Left lung (tissue), 10 donors: ENCODE measurements around the gene ARHGEF4. TPM values are rescaled to one million over a fixed set of nuclear protein-coding genes. Genes with fewer than 3 reads are reported as not detected.

ENCODE experiments used
- ATAC-seq: fragments of 200-7000 bp; cut with Tn5 transposase; one replicate; pipeline ENCODE4 v1.9.1; 2020; ENCODE audit warnings: moderate library complexity
- DNase-seq, 4 donors: peaks; one replicate each; pipeline ENCODE4 v3.0.0-alpha.2; 2013 to 2020
- H3K27ac ChIP-seq, 2 donors: fragments of 200-600 bp; sonication (generic) in 1 of 2; one replicate each; pipeline versions ENCODE4 v1.5.0 to v1.8.0; 2020 to 2021
- H3K27me3 ChIP-seq, 2 donors: fragments of 200-600 bp; sonication (generic) in 1 of 2; one replicate each; pipeline versions ENCODE4 v1.5.0 to v1.8.0; 2020 to 2021
- H3K36me3 ChIP-seq, 2 donors: fragments of 200-600 bp; sonication (generic) in 1 of 2; one replicate each; pipeline versions ENCODE4 v1.5.0 to v1.8.0; 2020 to 2021
- H3K4me1 ChIP-seq, 2 donors: fragments of 200-600 bp; one replicate each; pipeline ENCODE4 v1.8.0; 2021
- H3K4me3 ChIP-seq, 2 donors: fragments of 200-600 bp; sonication (generic) in 1 of 2; one replicate each; pipeline versions ENCODE4 v1.5.0 to v1.8.0; 2020 to 2021; ENCODE audit warnings: mild to moderate bottlenecking in 1 of 2
- H3K9me3 ChIP-seq, 2 donors: fragments of 200-600 bp; sonication (generic) in 1 of 2; one replicate each; pipeline versions ENCODE4 v1.5.0 to v1.8.0; 2020 to 2021
- CTCF ChIP-seq, 2 donors: fragments of 200-600 bp; sonication (generic) in 1 of 2; IDR thresholded peaks; one replicate each; pipeline versions ENCODE4 v1.5.0 to v1.8.0; 2021; ENCODE audit warnings: antibody characterized with exemption in 2 of 2
- intact Hi-C, 2 donors: fragments of 100-400 bp; cut with DNase I; formaldehyde crosslinking; loops; one replicate each; pipeline versions ENCODE4 v1.11.2 to v1.14.2; 2022
- polyA plus RNA-seq, 6 donors: library from polyadenylated mRNA; unstranded; fragments of 120-200 nt; gene quantifications; one replicate each; pipeline ENCODE4 v1.2.1, GENCODE V29; 2013; ENCODE audit not compliant: insufficient read length in 6 of 6
- total RNA-seq, 2 donors: library from RNA; stranded (reverse); fragmentation: NEBNext Ultra II Directional; extraction: Animal tissue kit (Norgen Biotek cat#: 25700); gene quantifications; one replicate each; pipeline ENCODE4 v1.2.1, GENCODE V29; 2021
- donor health status: DM: no; HTN: yes; CAD: no.
- donor health status: DM: no; HTN: no; CAD: no.

ARHGEF4 gene
- total and polyA plus RNA-seq, 8 donors, result 1.7 to 4.3 (median 2.8) TPM

DNA sequence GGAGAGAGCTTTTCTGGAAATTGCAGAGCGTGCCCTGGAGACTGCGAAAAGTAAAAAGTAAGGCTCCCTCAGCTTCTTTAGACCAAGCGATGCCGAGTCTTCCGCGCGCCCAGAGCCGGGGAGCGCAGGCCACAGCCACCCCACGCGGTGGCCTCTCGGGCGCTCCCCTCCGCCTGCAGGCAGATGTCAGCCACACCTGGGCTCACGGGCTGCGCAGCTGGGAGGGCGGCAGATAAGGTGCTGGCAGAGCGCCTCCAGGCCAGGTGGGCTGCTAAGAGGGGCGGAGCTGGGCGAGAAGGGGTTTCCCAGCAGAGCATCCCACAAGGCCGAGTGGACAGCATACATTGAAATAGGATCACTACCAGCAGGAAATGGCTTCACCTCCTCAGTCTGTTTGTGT is 81.7 kb downstream of the ARHGEF4 start:
- intact Hi-C loops, result no loop called here
- Histone ChIP-seq H3K27me3 (peaks cover 12 to 41% of the 10 kb centered on the region in 2 donors), H3K9me3 (no peaks in the 10 kb centered on the region), H3K4me3 (no peak overlapping the region), H3K36me3 (no peaks in the 10 kb centered on the region), H3K27ac (no peak overlapping the region), H3K4me1 (no peaks in the 10 kb centered on the region)
- ATAC-seq (no peak), DNase-seq (peak in 1 of 4 donors; percentile 71)
- no peak for TF ChIP-seq CTCF (IDR thresholded peaks at IDR 0.05)

DNA sequence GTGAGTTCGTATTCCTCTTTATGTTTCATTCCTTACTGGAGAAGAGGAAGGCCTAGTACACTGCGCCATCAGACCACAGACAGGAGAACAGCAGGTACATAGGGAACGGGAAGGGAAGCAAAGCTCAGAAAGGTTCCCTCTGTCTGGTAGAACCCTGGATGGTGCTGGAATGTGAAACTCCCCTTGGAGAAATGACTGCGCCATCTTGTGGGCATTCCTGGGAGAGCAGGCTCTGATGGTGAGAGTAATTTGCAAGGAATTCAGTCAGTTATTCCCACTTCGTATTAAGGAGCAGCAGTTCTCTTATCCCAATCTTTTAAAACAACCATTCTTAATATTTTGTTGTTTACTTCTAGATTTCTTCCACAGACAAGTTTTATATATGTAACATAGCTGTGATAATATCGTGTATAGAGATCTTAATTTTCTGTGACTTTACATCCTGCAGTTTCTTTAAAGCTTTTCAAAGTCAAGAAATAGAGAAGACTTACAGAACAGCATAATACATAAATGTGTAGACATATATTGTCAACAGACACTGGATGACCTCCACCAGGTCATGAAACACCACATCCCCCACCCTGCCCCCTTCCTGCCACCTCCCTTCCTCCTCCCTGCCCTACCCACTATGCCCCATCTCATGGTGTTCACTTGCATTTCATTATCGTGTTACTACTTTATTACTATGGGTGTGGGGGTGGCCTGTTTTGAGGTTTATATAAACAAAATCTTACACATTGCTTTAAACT is 83.9 kb downstream of the ARHGEF4 start:
- no peak overlapping the region for H3K27ac ChIP-seq
- peak in 3 of 4 donors; percentile 38 to 54 (median 47) for DNase-seq
- no peaks in the 10 kb centered on the region for H3K9me3 ChIP-seq
- no peaks in the 10 kb centered on the region for H3K36me3 ChIP-seq
- intact Hi-C loops, result no loop called here
- peak; percentile 67 to 74 for TF ChIP-seq CTCF (IDR thresholded peaks at IDR 0.05)
- no peaks in the 10 kb centered on the region for H3K4me1 ChIP-seq
- H3K27me3 ChIP-seq, result peaks cover 11 to 31% of the 10 kb centered on the region in 2 donors
- peak; percentile 94 for ATAC-seq
- no peak overlapping the region for H3K4me3 ChIP-seq

GRCh38 chr2:130921164-130921476 is 84.4 kb downstream of the ARHGEF4 start:
- TF ChIP-seq CTCF (IDR thresholded peaks at IDR 0.05), result no peak
- ATAC-seq (no peak), DNase-seq (no peak)
- Histone ChIP-seq H3K4me3 (no peak overlapping the region), H3K36me3 (no peaks in the 10 kb centered on the region), H3K27me3 (peaks cover 6 to 26% of the 10 kb centered on the region in 2 donors), H3K27ac (no peak overlapping the region), H3K4me1 (no peaks in the 10 kb centered on the region), H3K9me3 (no peaks in the 10 kb centered on the region)
- intact Hi-C loops, result no loop called here

DNA sequence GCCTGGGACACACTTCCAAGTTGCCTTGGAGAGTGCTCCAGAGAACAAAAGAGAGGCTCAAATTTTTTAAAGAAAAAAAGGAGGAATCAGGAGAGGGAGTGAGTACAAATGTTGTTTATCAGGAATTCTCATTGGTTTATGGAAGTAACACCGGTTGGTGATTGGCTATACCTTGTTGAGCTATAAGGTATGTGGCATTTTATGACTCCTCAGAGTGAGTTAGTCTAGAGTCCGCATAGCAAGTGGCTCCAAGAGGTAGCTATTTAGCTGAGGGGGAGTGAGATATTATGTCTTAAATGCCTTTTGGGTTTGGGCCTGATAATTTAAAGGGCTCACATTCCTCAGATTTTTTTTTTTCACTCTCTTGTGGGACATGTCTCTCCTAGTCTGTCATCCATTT is 85.7 kb downstream of the ARHGEF4 start:
- ATAC-seq, result no peak
- no peak for TF ChIP-seq CTCF (IDR thresholded peaks at IDR 0.05)

DNA sequence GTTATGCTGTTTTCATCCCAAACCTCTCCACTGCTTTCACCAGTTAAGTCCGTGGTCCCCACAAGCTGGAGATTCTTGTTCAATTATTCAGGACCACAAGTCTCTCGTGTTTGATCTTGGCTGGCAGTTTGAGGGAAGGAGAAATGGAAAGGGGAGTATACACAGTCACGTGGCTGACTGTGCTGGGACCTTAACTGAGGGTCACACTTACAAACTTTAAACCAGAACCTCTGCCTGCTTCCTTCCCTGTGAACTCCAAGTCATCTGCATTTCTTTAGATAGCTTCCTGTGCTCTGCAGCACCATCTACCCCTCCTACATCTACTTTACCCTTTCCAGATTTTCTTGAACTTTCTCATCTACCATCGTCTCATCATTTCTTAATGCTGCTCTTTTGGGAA is 91.7 kb downstream of the ARHGEF4 start:
- intact Hi-C loops, result no loop called here
- no peak overlapping the region for H3K4me3 ChIP-seq
- H3K27me3 ChIP-seq, result no peaks in the 10 kb centered on the region
- no peaks in the 10 kb centered on the region for H3K36me3 ChIP-seq
- no peak for TF ChIP-seq CTCF (IDR thresholded peaks at IDR 0.05)
- no peak for ATAC-seq
- H3K9me3 ChIP-seq, result peaks cover 0 to 16% of the 10 kb centered on the region in 2 donors
- H3K27ac ChIP-seq, result no peak overlapping the region
- no peaks in the 10 kb centered on the region for H3K4me1 ChIP-seq
- no peak for DNase-seq

More for the DNA sequence above, 85.7 kb downstream of the ARHGEF4 start:
- H3K27me3 ChIP-seq, result peaks cover 0 to 13% of the 10 kb centered on the region in 2 donors
- no peak for DNase-seq
- H3K27ac ChIP-seq, result no peak overlapping the region
- no peak overlapping the region for H3K4me3 ChIP-seq
- no peaks in the 10 kb centered on the region for H3K4me1 ChIP-seq
- H3K9me3 ChIP-seq, result peaks cover 0 to 2% of the 10 kb centered on the region in 2 donors
- intact Hi-C loops, result no loop called here
- no peaks in the 10 kb centered on the region for H3K36me3 ChIP-seq
